Activated CD4-positive, alpha-beta memory T cell treated with anti-CD3 and anti-CD28 coated beads, Interleukin-2, amount 10 ng/mL, durations not matched to agents 7 days and 5 days (primary cell): Measurements from ENCODE around the gene TNS3. TPM values are rescaled to one million over a fixed set of nuclear protein-coding genes. Genes with fewer than 3 reads are reported as not detected.

Experiments used
- CTCF ChIA-PET: fragments of 350-600 bp; sonication (Branson Sonifier 250); formaldehyde crosslinking; loops from one replicate; lab custom pipeline; 2021; ENCODE audit warnings: antibody characterized with exemption, inconsistent platforms; lab: Charles Lee
- POLR2A ChIA-PET: fragments of 350-600 bp; sonication (Branson Sonifier 250); formaldehyde crosslinking; loops from one replicate; lab custom pipeline; 2021; ENCODE audit warnings: antibody characterized with exemption; lab: Charles Lee
- DNase-seq: peaks from one replicate; pipeline ENCODE4 v3.0.0-alpha.2; 2020
- H3K27ac Mint-ChIP-seq: one replicate; pipeline ENCODE4 v1.8.0; 2021; ENCODE audit warnings: mild to moderate bottlenecking, mixed read lengths
- H3K27me3 Mint-ChIP-seq: one replicate; pipeline ENCODE4 v1.8.0; 2021; ENCODE audit warnings: mixed read lengths
- H3K36me3 Mint-ChIP-seq: one replicate; pipeline ENCODE4 v1.8.0; 2021; ENCODE audit warnings: low read depth, mixed read lengths
- H3K4me1 Mint-ChIP-seq: one replicate; pipeline ENCODE4 v1.8.0; 2021; ENCODE audit warnings: mixed read lengths
- H3K4me3 Mint-ChIP-seq: one replicate; pipeline ENCODE4 v1.8.0; 2021; ENCODE audit warnings: mild to moderate bottlenecking, mixed read lengths
- H3K9me3 Mint-ChIP-seq: one replicate; pipeline ENCODE4 v1.8.0; 2021; ENCODE audit warnings: mixed read lengths
- total RNA-seq, 2 experiments: library from RNA; stranded (reverse); gene quantifications; one replicate each; pipeline ENCODE4 v1.2.3, GENCODE V29; 2021

The TNS3 gene
- under 1 TPM; 0.15 to 0.18 TPM for total RNA-seq

DNA sequence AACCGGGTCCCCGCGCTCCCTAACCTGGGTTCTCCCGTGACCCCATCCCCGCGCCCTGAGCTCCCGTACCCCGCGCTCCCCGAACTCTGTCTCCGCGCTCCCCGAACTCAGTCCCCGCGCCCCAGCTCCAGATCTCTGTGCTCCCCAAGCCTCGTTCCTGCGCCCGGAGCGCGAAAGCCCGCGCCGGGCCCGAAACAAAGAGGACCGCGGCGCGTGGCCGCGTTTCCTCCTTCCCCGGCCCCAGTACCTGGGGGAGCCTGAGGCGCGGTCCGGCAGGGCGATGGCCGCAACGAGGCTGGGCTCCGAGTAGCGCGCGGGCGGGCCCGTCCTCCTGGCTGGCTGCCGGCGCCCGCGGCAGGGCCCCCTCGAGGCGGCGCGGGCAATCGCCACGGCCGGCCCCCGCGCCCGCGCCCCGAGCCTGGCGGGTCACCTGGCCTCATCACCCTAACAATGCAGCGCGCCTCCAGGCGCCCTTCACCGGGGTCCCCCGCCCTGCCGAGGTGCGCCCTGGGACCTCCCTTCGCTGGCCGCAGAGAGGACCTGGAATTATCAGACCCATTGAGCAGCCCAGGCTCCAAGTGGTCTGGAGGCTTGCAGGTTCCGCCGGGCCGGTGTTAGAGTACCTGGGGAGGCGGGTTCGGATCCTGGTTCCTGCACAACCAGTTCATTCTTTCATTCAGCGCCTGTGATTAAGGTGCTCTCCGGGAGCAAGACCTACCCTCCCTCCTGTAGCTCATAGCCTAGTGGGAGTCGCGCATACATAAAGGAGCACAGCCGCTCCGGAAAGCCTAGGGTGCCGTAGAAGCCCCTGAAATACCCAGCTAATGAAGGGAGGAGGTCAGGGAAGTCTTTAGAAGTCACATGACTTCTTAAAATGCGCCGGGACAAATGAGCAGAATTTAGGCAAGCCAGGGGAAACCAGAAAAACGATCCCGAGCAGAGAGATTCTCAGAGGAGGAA, at the start of gene TNS3:
Gene TNS3, minus strand, starts transcription at position 308 of the 960 bp plus-strand sequence. CDS start 142,475 bp downstream, outside the sequence.
- H3K27ac Mint-ChIP-seq, result no peak within 1 kb of the TSS
- no peaks in the 10 kb centered on the region for H3K4me1 Mint-ChIP-seq
- DNase-seq, result no peak
- H3K4me3 Mint-ChIP-seq, result no peak within 1 kb of the TSS
- peaks cover 21% of the 10 kb centered on the region for H3K27me3 Mint-ChIP-seq
- CTCF ChIA-PET, result no interaction called here
- no peaks in the 10 kb centered on the region for H3K36me3 Mint-ChIP-seq
- H3K9me3 Mint-ChIP-seq, result no peaks in the 10 kb centered on the region
- POLR2A ChIA-PET, result no interaction called here

- no peaks in the 10 kb centered on the region for H3K4me1 Mint-ChIP-seq
- no peaks in the 10 kb centered on the region for H3K9me3 Mint-ChIP-seq
- CTCF ChIA-PET, result no interaction called here
- no peak overlapping the region for H3K27ac Mint-ChIP-seq
- H3K27me3 Mint-ChIP-seq, result no peaks in the 10 kb centered on the region
- H3K36me3 Mint-ChIP-seq, result no peaks in the 10 kb centered on the region
- H3K4me3 Mint-ChIP-seq, result no peak overlapping the region
- no peak for DNase-seq
- POLR2A ChIA-PET, result no interaction called here
Measured at GRCh38 chr7:47631711-47632110, 49.8 kb upstream of the TNS3 start.

- CTCF ChIA-PET, result no interaction called here
- no peaks in the 10 kb centered on the region for H3K27me3 Mint-ChIP-seq
- H3K9me3 Mint-ChIP-seq, result no peaks in the 10 kb centered on the region
Measured at GRCh38 chr7:47627580-47628283, 45.8 kb upstream of the TNS3 start.

DNA sequence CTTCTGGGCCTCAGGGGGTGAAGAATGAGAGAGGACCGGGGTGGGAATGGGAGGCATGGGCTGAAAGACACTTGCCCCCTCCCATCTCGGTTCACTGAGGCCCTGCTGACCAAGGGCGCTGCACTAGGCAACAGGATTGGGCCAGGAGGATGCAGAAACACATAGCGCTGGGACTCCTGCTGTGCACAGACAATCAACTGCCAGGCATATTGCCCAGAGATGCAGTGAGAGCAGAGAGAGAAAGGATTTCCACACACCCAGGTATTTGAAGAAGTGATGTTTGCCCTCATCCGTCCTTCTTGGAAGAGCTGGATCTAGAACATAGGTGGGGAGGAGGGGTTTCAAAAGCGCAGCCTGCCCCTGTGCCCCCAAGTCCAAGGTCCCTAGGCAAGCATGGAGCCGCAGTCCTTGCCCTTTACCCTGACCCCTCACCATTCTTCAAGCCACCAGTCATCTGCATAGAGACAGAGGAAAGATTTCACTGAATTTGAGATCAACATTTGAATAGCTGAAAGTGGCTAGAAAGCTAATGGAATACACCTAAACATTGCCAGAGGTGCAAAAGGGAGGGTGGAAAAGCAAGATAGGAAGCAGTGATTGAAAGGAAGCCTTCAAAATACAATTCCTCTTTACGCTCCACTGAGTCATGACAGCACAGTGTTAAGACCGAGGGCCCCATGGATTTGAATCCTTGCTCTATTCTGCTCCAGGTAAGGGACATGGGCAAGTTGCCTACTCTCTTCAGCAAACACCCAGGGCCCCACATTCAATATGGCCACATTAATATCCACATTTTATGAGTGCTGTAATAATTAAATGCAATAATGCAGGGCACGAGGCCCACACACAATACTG, 44.2 kb upstream of the TNS3 start:
- H3K4me3 Mint-ChIP-seq, result no peak overlapping the region
- H3K4me1 Mint-ChIP-seq, result no peaks in the 10 kb centered on the region
- no peaks in the 10 kb centered on the region for H3K9me3 Mint-ChIP-seq
- POLR2A ChIA-PET, result no interaction called here
- DNase-seq, result no peak
- H3K36me3 Mint-ChIP-seq, result no peaks in the 10 kb centered on the region
- H3K27me3 Mint-ChIP-seq, result no peaks in the 10 kb centered on the region
- CTCF ChIA-PET, result interaction anchor here (0.7 kb wide), 1 partner anchor 306 kb away, joined by 3 read pairs; no protein-coding TSS in a partner anchor
- H3K27ac Mint-ChIP-seq, result no peak overlapping the region

More at GRCh38 chr7:47627580-47628283, 45.8 kb upstream of the TNS3 start:
- no peak for DNase-seq
- no peaks in the 10 kb centered on the region for H3K36me3 Mint-ChIP-seq
- POLR2A ChIA-PET, result no interaction called here
- H3K27ac Mint-ChIP-seq, result no peak overlapping the region
- H3K4me3 Mint-ChIP-seq, result no peak overlapping the region
- no peaks in the 10 kb centered on the region for H3K4me1 Mint-ChIP-seq

DNA sequence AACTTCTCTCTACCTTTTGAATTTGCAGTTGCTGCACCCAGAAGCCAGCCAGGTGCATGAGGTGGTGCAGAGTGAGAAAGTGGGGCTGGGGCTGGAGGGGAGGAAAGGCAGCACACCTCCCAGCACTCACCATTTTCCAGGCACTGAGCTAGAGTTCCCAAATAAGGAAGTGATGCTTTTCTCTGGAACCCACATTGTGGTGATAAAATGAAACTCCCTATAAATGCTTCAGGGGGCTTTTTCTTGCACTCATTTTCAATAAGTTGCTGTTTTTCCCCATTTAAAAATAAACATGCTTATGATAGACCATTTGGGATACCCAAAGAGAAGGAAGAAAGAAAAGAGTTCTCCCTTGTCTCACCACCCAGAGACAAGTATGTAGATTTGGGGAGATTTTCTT, 42.8 kb upstream of the TNS3 start:
- no peaks in the 10 kb centered on the region for H3K27me3 Mint-ChIP-seq
- ChIA-PET POLR2A (no interaction called here), CTCF (no interaction called here)
- no peaks in the 10 kb centered on the region for H3K9me3 Mint-ChIP-seq
- DNase-seq, result no peak
- no peak overlapping the region for H3K27ac Mint-ChIP-seq
- H3K36me3 Mint-ChIP-seq, result no peaks in the 10 kb centered on the region
- no peaks in the 10 kb centered on the region for H3K4me1 Mint-ChIP-seq
- H3K4me3 Mint-ChIP-seq, result no peak overlapping the region

DNA sequence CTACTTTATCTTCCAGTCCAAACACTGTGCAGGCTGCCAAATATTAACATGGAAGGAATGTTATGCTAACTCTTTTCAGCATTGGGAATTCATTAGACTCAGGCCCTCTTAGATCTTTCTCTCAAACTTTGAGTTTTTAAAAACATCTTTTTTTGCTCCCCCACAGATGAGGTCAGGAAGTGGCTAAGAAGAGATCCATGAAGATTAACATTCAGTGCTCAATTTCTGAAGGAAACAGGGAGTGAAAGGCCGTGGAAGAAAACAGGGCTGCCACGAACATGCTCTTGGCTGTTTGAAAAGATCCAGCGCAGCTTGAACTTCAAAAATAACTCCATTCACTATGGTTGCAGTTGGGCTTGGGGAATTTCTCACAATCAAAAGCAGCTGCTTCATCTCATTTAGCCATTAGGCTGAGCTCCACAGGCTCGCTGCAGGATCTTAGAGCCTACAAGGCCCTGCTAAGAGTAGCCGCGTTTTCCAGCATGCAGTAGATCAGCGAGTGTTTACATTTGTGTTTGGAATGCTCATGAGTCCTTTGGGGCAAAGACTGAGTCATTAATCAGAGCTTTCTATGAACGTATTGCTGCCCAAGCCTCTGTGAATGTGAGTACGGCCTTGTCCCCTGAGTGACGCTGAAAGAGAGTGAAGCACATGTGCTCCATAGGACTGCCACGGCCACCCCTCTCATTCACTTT, 41.2 kb upstream of the TNS3 start:
- ChIA-PET POLR2A (no interaction called here), CTCF (no interaction called here)
- Mint-ChIP-seq H3K27ac (no peak overlapping the region), H3K27me3 (no peaks in the 10 kb centered on the region), H3K9me3 (no peaks in the 10 kb centered on the region), H3K4me1 (no peaks in the 10 kb centered on the region), H3K36me3 (no peaks in the 10 kb centered on the region), H3K4me3 (no peak overlapping the region)
- DNase-seq, result no peak

GRCh38 chr7:47622586-47622945, 40.7 kb upstream of the TNS3 start:
- POLR2A ChIA-PET, result no interaction called here
- Mint-ChIP-seq H3K36me3 (no peaks in the 10 kb centered on the region), H3K9me3 (no peaks in the 10 kb centered on the region), H3K4me3 (no peak overlapping the region), H3K27me3 (no peaks in the 10 kb centered on the region), H3K4me1 (no peaks in the 10 kb centered on the region), H3K27ac (no peak overlapping the region)
- CTCF ChIA-PET, result no interaction called here
- no peak for DNase-seq

- Mint-ChIP-seq H3K36me3 (no peaks in the 10 kb centered on the region), H3K9me3 (no peaks in the 10 kb centered on the region), H3K27me3 (no peaks in the 10 kb centered on the region), H3K4me3 (no peak overlapping the region), H3K27ac (no peak overlapping the region), H3K4me1 (no peaks in the 10 kb centered on the region)
- DNase-seq, result no peak
- ChIA-PET CTCF (no interaction called here), POLR2A (no interaction called here)
Measured at GRCh38 chr7:47621979-47622561, 40.2 kb upstream of the TNS3 start.

- Mint-ChIP-seq H3K4me1 (no peaks in the 10 kb centered on the region), H3K27ac (no peak overlapping the region), H3K9me3 (no peaks in the 10 kb centered on the region), H3K4me3 (no peak overlapping the region), H3K27me3 (no peaks in the 10 kb centered on the region), H3K36me3 (no peaks in the 10 kb centered on the region)
- no peak for DNase-seq
- ChIA-PET POLR2A (no interaction called here), CTCF (no interaction called here)
Measured at GRCh38 chr7:47621347-47621746, 39.4 kb upstream of the TNS3 start.

DNA sequence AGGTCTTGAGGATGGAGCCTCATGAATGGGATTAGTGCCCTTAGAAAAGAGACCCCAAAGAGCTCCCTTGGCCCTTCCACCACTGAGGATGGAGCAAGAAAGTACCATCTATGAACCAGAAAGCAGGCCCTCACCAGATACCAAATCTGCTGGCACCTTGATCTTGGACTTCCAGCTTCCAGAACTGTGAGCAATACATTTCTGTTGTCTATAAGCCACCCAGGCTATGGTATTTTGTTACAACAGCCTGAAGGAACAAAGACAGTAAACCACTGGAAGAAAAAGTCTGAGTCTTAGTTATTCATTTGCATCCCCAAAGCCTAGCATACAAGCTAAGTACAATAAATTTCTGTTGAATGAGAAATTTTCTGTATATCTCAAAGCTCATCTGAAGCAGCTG, 37.9 kb upstream of the TNS3 start:
- no peak for DNase-seq
- POLR2A ChIA-PET, result no interaction called here
- Mint-ChIP-seq H3K4me1 (no peaks in the 10 kb centered on the region), H3K36me3 (no peaks in the 10 kb centered on the region), H3K9me3 (no peaks in the 10 kb centered on the region), H3K27ac (no peak overlapping the region), H3K4me3 (no peak overlapping the region), H3K27me3 (no peaks in the 10 kb centered on the region)
- CTCF ChIA-PET, result no interaction called here

GRCh38 chr7:47617131-47617530, 35.2 kb upstream of the TNS3 start:
- ChIA-PET POLR2A (no interaction called here), CTCF (no interaction called here)
- H3K4me1 Mint-ChIP-seq, result no peaks in the 10 kb centered on the region
- no peak overlapping the region for H3K27ac Mint-ChIP-seq
- no peak for DNase-seq
- H3K4me3 Mint-ChIP-seq, result no peak overlapping the region
- no peaks in the 10 kb centered on the region for H3K27me3 Mint-ChIP-seq
- H3K9me3 Mint-ChIP-seq, result no peaks in the 10 kb centered on the region
- H3K36me3 Mint-ChIP-seq, result no peaks in the 10 kb centered on the region

DNA sequence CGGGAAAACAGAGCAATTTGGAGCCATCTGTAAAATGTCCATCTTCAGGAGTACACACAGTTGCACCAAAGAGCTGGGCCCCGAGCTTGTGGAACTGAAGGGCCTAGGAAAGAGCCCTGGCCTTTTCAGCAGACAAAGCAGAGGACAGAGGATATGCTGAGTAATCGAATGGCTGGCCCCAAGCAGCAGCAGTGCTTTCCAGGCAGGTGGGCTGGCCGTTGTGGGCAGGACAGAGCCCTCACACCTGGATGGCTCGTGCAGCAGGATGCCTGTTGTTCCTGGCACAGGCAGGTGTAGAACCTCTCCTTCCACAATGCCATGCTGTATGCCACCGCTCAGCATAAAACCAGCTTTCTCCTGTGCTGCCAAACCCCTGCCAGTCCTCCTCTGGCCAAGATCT, 32.5 kb upstream of the TNS3 start:
- POLR2A ChIA-PET, result no interaction called here
- H3K9me3 Mint-ChIP-seq, result no peaks in the 10 kb centered on the region
- CTCF ChIA-PET, result no interaction called here

More for the DNA sequence above, 32.5 kb upstream of the TNS3 start:
- DNase-seq, result no peak
- H3K27ac Mint-ChIP-seq, result no peak overlapping the region
- H3K27me3 Mint-ChIP-seq, result no peaks in the 10 kb centered on the region
- no peak overlapping the region for H3K4me3 Mint-ChIP-seq
- H3K36me3 Mint-ChIP-seq, result no peaks in the 10 kb centered on the region
- H3K4me1 Mint-ChIP-seq, result no peaks in the 10 kb centered on the region
